ENCODE measurements around the gene RGSL1.

RGSL1 gene

GRCh38 chr1:182549346-182549745 lies 99.4 kb downstream of the RGSL1 start:
- DNase-seq (ENCODE audit: low spot score): no peak

- DNase-seq (ENCODE audit: low spot score): no peak
Measured at GRCh38 chr1:182549811-182550210, 99.9 kb downstream of the RGSL1 start.

- DNase-seq (ENCODE audit: low spot score): no peak
Measured at GRCh38 chr1:182552527-182552926, 102.6 kb downstream of the RGSL1 start.

GRCh38 chr1:182555493-182555892 lies 105.5 kb downstream of the RGSL1 start:
- DNase-seq (ENCODE audit: low spot score): no peak

- no peak for DNase-seq (ENCODE audit: low spot score)
Measured at GRCh38 chr1:182556279-182556678, 106.3 kb downstream of the RGSL1 start.

- DNase-seq (ENCODE audit: low spot score): no peak
Measured at GRCh38 chr1:182560392-182560984, 110.5 kb downstream of the RGSL1 start.

GRCh38 chr1:182561456-182561855 lies 111.5 kb downstream of the RGSL1 start:
- no peak for DNase-seq (ENCODE audit: low spot score)

GRCh38 chr1:182563095-182563494 lies 113.1 kb downstream of the RGSL1 start:
- DNase-seq (ENCODE audit: low spot score): no peak

GRCh38 chr1:182564406-182565004 lies 114.6 kb downstream of the RGSL1 start:
- no peak for DNase-seq (ENCODE audit: low spot score)

GRCh38 chr1:182565537-182565936 lies 115.6 kb downstream of the RGSL1 start:
- DNase-seq (ENCODE audit: low spot score): no peak

- no peak for DNase-seq (ENCODE audit: low spot score)
Measured at GRCh38 chr1:182567629-182568028, 117.7 kb downstream of the RGSL1 start.

- no peak for DNase-seq (ENCODE audit: low spot score)
Measured at GRCh38 chr1:182568647-182569284, 118.8 kb downstream of the RGSL1 start.

GRCh38 chr1:182569939-182570610 lies 120.1 kb downstream of the RGSL1 start:
- DNase-seq (ENCODE audit: low spot score): no peak

- no peak for DNase-seq (ENCODE audit: low spot score)
Measured at GRCh38 chr1:182570611-182570970, 120.6 kb downstream of the RGSL1 start.

GRCh38 chr1:182574156-182574555 lies 124.2 kb downstream of the RGSL1 start:
- DNase-seq (ENCODE audit: low spot score): no peak

- no peak for DNase-seq (ENCODE audit: low spot score)
Measured at GRCh38 chr1:182575540-182576149, 125.7 kb downstream of the RGSL1 start.

GRCh38 chr1:182580736-182581135 lies 130.8 kb downstream of the RGSL1 start:
- DNase-seq (ENCODE audit: low spot score): no peak

GRCh38 chr1:182584746-182585145 lies 134.8 kb downstream of the RGSL1 start:
- no peak for DNase-seq (ENCODE audit: low spot score)

- DNase-seq (ENCODE audit: low spot score): no peak
Measured at GRCh38 chr1:182586380-182586779, 136.4 kb downstream of the RGSL1 start.

- no peak for DNase-seq (ENCODE audit: low spot score)
Measured at GRCh38 chr1:182587093-182587492, 137.1 kb downstream of the RGSL1 start.

GRCh38 chr1:182587666-182588499 lies 137.9 kb downstream of the RGSL1 start:
- DNase-seq (ENCODE audit: low spot score): no peak
